Neutrophil (primary cell): ENCODE data around the gene DENND5B.

ENCODE experiments used
- H3K27ac ChIP-seq: fragments of 200-600 bp; sonication (generic); 2 replicates; pipeline ENCODE4 v1.5.1; 2016; ENCODE audit warnings: mild to moderate bottlenecking, moderate library complexity
- H3K27me3 ChIP-seq: fragments of 200-600 bp; sonication (generic); 2 replicates; pipeline ENCODE4 v1.6.0; 2016; ENCODE audit warnings: mild to moderate bottlenecking
- H3K36me3 ChIP-seq: fragments of 200-600 bp; sonication (generic); 2 replicates; pipeline ENCODE4 v1.5.1; 2017
- H3K4me1 ChIP-seq, 2 experiments: fragments of 200-600 bp in 1 of 2; sonication (generic) in 1 of 2; 1 replicate in 1 of 2; 2 replicates in 1 of 2; pipeline versions ENCODE4 v1.5.1 to v1.6.1; 2013 to 2016; ENCODE audit warnings: low read depth in 1 of 2, low read length in 1 of 2, mild to moderate bottlenecking in 1 of 2, moderate library complexity in 1 of 2; ENCODE audit not compliant: control insufficient read depth in 1 of 2, insufficient read depth in 1 of 2
- H3K4me3 ChIP-seq, 2 experiments: fragments of 200-600 bp in 1 of 2; sonication (generic) in 1 of 2; 1 replicate in 1 of 2; 2 replicates in 1 of 2; pipeline ENCODE4 v1.5.1; 2013 to 2016; ENCODE audit warnings: low read depth in 1 of 2, low read length in 1 of 2, mild to moderate bottlenecking in 1 of 2, moderate library complexity in 1 of 2
- H3K9me3 ChIP-seq: fragments of 200-600 bp; sonication (generic); 2 replicates; pipeline ENCODE4 v1.5.1; 2016
- TF ChIP-seq, protein P1 (sequence below): fragments of 200-600 bp; sonication (generic); IDR thresholded peaks from 2 replicates; pipeline ENCODE4 v1.5.1; 2016; ENCODE audit warnings: antibody characterized with exemption

DENND5B gene

DNA sequence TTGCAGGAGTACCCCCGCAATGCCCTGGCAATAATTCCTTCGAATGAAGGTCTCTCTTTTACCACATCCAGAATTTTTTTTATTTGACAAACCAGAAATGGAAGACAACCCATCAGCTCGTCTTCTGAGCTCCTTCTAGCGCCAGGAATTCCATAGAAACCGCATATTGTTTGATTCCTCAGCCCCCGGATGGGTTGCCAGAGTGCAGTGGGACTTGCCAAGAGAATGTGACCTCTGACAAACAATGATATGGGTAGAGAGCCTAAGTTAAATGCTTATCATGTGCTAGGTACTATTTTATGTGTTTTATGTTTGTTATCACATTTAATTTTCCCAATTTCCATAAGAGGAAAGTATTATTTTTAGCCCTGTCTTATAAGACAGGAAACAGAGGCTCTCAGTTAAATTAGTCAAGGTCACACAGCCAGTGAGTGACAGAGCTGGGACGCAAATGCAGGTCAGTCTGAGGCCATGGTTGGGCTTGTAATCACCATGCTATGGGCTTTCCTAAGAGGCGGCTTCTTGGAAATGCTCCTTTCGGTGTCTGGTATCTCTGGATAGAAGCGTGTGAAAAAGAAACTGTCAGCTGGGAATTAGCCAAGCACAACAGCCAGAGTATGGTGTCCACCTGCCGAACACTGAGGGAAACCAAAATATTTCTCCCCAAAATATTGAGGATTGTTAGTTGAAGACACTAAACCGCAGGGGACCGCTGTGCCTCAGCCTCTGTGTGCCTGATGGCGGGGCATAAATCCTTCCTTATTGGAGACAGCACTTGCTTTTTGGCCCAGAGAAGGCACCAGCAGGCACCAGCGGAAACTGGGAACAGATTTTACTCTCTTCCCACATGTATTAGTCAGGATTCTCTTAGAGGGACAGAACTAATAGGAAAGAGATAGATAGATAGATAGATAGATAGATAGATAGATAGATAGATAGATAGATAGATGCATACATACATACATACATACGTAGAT, 39.1 kb upstream of the DENND5B start:
- Histone ChIP-seq H3K27me3 (no peaks in the 10 kb centered on the region), H3K9me3 (no peaks in the 10 kb centered on the region), H3K4me3 (no peak overlapping the region), H3K4me1 (no peaks in the 10 kb centered on the region), H3K27ac (no peak overlapping the region), H3K36me3 (no peaks in the 10 kb centered on the region)
- TF ChIP-seq, protein P1, sequence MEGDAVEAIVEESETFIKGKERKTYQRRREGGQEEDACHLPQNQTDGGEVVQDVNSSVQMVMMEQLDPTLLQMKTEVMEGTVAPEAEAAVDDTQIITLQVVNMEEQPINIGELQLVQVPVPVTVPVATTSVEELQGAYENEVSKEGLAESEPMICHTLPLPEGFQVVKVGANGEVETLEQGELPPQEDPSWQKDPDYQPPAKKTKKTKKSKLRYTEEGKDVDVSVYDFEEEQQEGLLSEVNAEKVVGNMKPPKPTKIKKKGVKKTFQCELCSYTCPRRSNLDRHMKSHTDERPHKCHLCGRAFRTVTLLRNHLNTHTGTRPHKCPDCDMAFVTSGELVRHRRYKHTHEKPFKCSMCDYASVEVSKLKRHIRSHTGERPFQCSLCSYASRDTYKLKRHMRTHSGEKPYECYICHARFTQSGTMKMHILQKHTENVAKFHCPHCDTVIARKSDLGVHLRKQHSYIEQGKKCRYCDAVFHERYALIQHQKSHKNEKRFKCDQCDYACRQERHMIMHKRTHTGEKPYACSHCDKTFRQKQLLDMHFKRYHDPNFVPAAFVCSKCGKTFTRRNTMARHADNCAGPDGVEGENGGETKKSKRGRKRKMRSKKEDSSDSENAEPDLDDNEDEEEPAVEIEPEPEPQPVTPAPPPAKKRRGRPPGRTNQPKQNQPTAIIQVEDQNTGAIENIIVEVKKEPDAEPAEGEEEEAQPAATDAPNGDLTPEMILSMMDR: no peak

DNA sequence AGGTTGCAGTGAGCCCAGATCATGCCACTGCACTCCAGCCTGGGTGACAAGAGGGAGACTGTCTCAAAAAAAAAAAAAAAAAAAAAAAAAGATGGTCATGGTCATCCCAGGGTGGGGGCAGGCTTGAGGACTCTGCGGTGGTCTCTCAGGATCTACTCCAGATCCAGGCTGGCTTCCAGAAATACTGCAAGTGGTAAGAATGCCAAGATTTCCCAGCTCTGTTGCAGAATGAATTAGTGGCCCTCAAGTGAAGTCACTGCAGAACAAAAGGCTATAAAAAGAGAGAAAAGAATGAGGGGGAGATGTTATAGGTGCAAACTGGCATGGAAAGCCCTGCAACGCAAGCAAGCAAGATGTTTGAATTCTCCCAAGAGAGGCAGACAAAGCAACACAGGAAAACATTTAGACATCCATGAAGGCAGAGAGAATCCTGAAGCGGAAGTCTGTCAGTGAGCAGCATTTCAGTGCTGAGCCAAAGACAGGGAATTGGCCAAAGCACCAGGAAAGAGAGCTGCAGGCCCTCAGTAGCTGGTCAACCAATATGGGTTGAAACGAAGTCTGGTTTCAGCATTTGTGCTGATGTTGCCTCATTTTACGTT, 36.6 kb upstream of the DENND5B start:
- Histone ChIP-seq H3K36me3 (no peaks in the 10 kb centered on the region), H3K27me3 (no peaks in the 10 kb centered on the region), H3K27ac (no peak overlapping the region), H3K9me3 (no peaks in the 10 kb centered on the region), H3K4me3 (no peak overlapping the region), H3K4me1 (no peaks in the 10 kb centered on the region)
- TF ChIP-seq, protein P1: no peak

DNA sequence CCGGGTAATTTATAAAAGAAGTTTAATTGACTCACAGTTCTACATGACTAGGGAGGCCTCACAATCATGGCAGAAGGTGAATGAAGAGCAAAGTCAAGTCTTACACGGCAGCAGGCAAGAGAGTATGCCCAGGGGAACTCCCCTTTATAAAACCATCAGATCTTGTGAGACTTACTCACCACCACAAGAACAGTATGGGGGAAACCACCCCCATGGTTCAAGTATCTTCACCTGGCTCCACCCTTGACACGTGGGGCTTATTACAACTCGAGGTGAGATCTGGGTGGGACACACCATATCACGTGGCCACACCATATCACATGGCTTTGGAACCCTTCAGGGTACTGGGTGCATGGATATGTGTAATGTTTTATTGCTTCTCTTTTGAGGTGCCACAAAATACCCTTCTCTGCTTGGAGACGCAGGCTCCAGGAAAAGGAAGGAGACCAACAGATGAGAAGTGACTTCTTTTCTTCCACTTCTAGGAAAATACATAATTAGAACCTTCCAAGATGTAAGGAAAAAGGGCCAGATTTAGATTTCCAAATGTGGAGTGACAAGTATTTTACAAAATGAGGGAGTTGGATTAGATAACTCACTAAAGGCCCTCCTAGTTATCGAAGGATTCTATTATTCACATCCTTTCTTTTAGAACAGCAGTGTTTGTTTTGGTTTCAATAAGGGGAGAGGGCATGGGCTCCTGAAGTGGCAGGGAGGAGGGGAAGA, 35.5 kb upstream of the DENND5B start:
- no peak overlapping the region for H3K4me3 ChIP-seq
- no peak overlapping the region for H3K27ac ChIP-seq
- no peaks in the 10 kb centered on the region for H3K4me1 ChIP-seq
- H3K36me3 ChIP-seq: no peaks in the 10 kb centered on the region
- H3K27me3 ChIP-seq: no peaks in the 10 kb centered on the region
- TF ChIP-seq, protein P1: no peak
- no peaks in the 10 kb centered on the region for H3K9me3 ChIP-seq

DNA sequence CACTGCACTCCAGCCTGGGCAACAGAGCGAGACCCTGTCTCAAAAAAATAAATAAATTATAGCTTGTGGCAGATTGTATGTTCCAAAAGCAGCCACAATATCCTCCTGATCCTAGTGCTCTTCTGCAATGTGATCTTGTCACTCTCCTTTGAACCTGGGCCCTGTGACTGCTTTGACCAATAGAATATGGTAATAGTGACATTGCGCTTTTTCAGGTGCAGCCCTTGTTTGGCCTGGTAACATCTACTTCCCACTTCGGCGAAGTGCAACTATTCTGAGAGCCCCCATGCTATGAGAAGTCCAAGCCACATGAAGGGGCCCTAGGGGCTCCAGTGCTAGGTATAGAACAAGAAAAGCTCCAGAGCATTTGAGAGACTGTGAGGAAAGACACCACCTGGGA, 31.1 kb upstream of the DENND5B start:
- Histone ChIP-seq H3K4me3 (no peak overlapping the region), H3K4me1 (no peaks in the 10 kb centered on the region), H3K36me3 (no peaks in the 10 kb centered on the region), H3K9me3 (no peaks in the 10 kb centered on the region), H3K27me3 (no peaks in the 10 kb centered on the region), H3K27ac (no peak overlapping the region)
- TF ChIP-seq, protein P1: no peak

DNA sequence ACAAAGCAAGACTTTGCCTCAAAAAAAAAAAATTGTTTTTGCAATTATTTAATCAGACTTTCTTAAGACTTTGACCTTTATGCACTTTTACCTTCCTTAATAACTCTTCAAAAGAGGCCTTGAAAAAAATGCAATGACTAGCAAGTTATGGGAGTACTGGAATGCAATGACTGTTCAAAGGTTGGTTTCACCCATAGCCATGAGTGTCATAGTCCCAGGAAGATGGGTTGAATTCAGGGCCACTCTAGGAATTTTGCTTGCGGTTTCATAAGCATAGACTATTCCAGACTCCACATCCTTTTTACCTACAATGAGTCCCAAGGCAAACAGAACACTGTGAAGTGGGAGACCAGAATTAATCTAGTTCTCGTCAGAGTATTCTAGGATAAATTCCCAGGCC, 29.4 kb upstream of the DENND5B start:
- no peaks in the 10 kb centered on the region for H3K4me1 ChIP-seq
- no peaks in the 10 kb centered on the region for H3K9me3 ChIP-seq
- TF ChIP-seq, protein P1: no peak
- no peak overlapping the region for H3K27ac ChIP-seq
- no peaks in the 10 kb centered on the region for H3K36me3 ChIP-seq
- H3K27me3 ChIP-seq: no peaks in the 10 kb centered on the region
- no peak overlapping the region for H3K4me3 ChIP-seq
